GM18951 (cell line): ENCODE data around the gene TFEC.
"Not testable (repeated sequence)": the region's sequence is repeated elsewhere in the genome, so short reads cannot be mapped to it uniquely, and the experiment has no call there.

Experiments used
- POLR2A ChIP-seq: IDR thresholded peaks from 4 replicates; pipeline ENCODE4 v1.6.1; 2011; ENCODE audit warnings: mild to moderate bottlenecking; ENCODE audit not compliant: insufficient read length, insufficient read depth; ENCODE audit errors: extremely low read depth
- in situ Hi-C: fragments of 300-500 bp; cut with MboI; formaldehyde crosslinking; loops from one replicate; pipeline ENCODE4 v1.12.0; 2022; ENCODE audit warnings: low sequenced_read_pairs, mixed read lengths, inconsistent platforms; ENCODE audit not compliant: unreplicated experiment

The TFEC gene

GRCh38 chr7:116030651-116031276 is at the start of gene TFEC:
Gene TFEC, minus strand, starts transcription at chr7:116030763. Its CDS starts 46,322 bp downstream, at chr7:115984441.
- in situ Hi-C loops = no loop called here
- TF ChIP-seq POLR2A = no peak

- TF ChIP-seq POLR2A = no peak
- in situ Hi-C loops = no loop called here
These were observed 45.0 kb upstream of the TFEC start for GRCh38 chr7:116075351-116076145.

GRCh38 chr7:116071629-116072028 is 41.1 kb upstream of the TFEC start:
- in situ Hi-C loops = no loop called here

GRCh38 chr7:116064179-116064578 is 33.6 kb upstream of the TFEC start:
- no peak for TF ChIP-seq POLR2A
- in situ Hi-C loops = no loop called here

More at GRCh38 chr7:116071629-116072028, 41.1 kb upstream of the TFEC start:
- TF ChIP-seq POLR2A = no peak

GRCh38 chr7:116062666-116063065 is 32.1 kb upstream of the TFEC start:
- TF ChIP-seq POLR2A = no peak
- in situ Hi-C loops = no loop called here

- in situ Hi-C loops = no loop called here
These were observed 21.4 kb upstream of the TFEC start for GRCh38 chr7:116052006-116052405.

GRCh38 chr7:116047261-116047660 is 16.7 kb upstream of the TFEC start:
- in situ Hi-C loops = not testable (repeated sequence)

More at GRCh38 chr7:116052006-116052405, 21.4 kb upstream of the TFEC start:
- no peak for TF ChIP-seq POLR2A

GRCh38 chr7:116045532-116045931 is 15.0 kb upstream of the TFEC start:
- no peak for TF ChIP-seq POLR2A
- in situ Hi-C loops = no loop called here

GRCh38 chr7:116041615-116042014 is 11.1 kb upstream of the TFEC start:
- no peak for TF ChIP-seq POLR2A
- in situ Hi-C loops = no loop called here

- TF ChIP-seq POLR2A = no peak
- in situ Hi-C loops = no loop called here
These were observed 6.8 kb upstream of the TFEC start for GRCh38 chr7:116037401-116037800.

GRCh38 chr7:116034411-116034810 is 3.8 kb upstream of the TFEC start:
- TF ChIP-seq POLR2A = no peak
- in situ Hi-C loops = no loop called here

- no peak for TF ChIP-seq POLR2A
- in situ Hi-C loops = no loop called here
These were observed 2.3 kb upstream of the TFEC start for GRCh38 chr7:116032886-116033285.

GRCh38 chr7:116028787-116029186 is 1.8 kb downstream of the TFEC start:
- no peak for TF ChIP-seq POLR2A

GRCh38 chr7:116027786-116028185 is 2.8 kb downstream of the TFEC start:
- in situ Hi-C loops = no loop called here
- TF ChIP-seq POLR2A = no peak

More at GRCh38 chr7:116028787-116029186, 1.8 kb downstream of the TFEC start:
- in situ Hi-C loops = no loop called here
